Occipital lobe (tissue), 2 donors: Measurements from ENCODE around the gene GSX1. TPM values are rescaled to one million over a fixed set of nuclear protein-coding genes. Genes with fewer than 3 reads are reported as not detected.
"Not testable (repeated sequence)": the region's sequence is repeated elsewhere in the genome, so short reads cannot be mapped to it uniquely, and the experiment has no call there.

ENCODE experiments used
- DNase-seq: peaks from one replicate; lab custom pipeline; 2025; lab: John Stamatoyannopoulos, UW
- total RNA-seq: library from RNA; depleted of rRNA; stranded (reverse); fragments of >200 nt; gene quantifications from one replicate; pipeline ENCODE4 v1.2.3, GENCODE V29; 2014

GSX1 gene
- total RNA-seq = not detected

DNA sequence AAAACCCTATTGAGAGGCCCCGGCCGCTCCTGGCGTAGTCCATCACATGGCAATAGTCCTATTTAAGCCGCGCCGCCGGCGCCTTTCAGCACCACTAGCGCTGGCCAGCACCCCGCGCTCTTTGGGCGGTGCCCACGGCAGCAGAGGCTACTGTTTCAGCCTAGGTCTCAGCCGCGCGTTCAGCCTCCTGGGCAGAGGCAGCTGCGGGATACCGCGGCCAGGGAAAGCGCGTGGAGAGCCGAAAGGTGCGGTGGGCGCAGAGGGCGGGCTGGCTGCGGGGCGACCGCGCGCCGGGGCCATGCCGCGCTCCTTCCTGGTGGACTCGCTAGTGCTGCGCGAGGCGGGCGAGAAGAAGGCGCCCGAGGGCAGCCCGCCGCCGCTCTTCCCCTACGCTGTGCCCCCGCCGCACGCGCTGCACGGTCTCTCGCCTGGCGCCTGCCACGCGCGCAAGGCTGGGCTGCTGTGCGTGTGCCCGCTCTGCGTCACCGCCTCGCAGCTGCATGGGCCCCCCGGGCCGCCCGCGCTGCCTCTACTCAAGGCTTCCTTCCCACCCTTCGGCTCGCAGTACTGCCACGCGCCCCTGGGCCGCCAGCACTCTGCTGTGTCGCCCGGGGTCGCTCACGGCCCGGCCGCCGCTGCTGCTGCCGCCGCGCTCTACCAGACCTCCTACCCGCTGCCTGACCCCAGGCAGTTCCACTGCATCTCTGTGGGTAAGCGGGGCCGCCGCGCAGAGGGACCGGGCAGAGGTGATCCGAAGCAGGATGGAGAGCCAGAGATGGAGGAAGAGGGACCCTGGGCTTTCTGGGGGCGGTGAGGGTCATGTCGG lies at the start of gene GSX1:
Gene GSX1 (plus strand): TSS at position 91 of the 826 bp plus-strand sequence. CDS start 208 bp downstream, at position 299.
- DNase-seq = peak; percentile 12

DNA sequence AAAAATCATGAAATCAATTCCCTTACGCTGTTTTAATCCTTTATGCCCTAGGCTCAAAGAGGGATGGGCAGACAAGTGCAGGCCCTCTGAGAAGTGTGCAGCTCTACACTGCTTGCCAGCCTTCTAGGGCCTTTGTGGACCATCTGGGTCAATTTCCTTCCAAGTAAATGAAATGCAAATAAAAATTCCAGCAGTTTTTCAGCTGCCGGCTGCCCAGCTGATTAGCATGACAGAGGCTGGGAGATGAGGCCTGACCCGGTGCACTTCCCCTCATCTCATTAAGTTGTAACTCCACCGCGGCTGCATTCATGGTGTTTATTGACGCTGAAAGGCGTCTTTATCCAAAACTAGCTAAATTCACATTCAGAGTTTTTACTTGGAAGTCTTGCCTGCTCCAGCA lies 47.5 kb upstream of the GSX1 start:
- no peak for DNase-seq

DNA sequence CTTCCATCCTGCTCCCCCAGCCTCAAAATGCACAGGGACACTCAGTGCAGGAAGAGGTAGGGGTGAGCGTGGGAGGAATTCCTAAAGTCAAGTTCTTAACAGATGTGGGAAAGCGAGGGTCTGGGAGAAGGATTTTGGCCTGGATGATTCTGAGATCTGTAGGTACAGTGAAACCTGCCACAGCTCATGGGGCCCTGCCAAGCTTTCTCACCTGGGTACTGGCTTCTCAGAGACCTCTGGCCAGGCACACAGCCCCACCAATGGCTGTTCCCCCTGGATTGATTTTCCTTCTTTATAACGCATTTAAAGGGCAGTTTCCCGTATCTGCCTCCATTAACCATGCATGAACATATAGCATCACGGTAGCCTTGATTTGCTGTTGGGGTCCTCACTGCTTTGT lies 47.0 kb upstream of the GSX1 start:
- DNase-seq = no peak

DNA sequence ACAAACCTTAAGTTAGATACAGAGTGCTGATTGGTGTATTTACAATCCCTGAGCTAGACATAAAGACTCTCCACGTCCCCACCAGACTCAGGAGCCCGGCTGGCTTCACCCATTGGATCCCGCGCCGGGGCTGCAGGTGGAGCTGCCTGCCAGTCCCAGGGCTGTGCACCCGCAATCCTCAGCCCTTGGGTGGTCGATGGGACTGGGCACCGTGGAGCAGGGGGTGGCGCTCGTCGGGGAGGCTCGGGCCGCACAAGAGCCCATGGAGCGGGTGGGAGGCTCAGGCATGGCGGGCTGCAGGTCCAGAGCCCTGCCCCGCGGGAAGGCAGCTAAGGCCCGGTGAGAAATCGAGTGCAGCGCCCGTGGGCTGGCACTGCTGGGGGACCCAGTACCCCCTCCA lies 44.1 kb upstream of the GSX1 start:
- DNase-seq = not testable (repeated sequence)

DNA sequence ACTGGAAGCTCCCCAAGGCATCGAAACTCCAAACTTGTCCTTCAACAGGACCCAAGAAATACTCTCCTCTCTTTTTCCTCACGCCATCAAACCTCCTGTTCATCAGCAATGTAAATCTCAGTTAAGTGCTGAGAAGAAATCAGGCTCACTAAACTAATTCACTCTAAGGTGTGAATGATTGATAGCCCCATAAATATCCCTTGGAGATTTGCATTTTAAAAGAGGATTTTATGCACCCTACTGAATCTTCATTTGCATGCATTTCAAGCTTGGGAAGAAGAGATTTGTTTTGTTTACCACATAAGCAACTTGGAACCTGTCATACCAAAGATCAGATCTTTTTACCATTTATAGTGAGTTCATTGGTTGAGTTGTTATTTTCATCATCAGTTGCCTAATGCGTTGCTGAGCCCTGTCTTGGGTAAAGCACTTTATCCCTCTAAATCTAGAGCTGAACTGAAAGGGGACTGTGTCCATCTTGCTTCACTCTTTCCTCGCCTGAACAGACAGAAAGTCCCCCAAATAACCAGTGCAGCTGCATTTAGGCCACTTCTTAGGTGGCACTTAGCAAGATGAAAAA lies 40.2 kb upstream of the GSX1 start:
- no peak for DNase-seq

GRCh38 chr13:27765650-27766049 lies 26.6 kb upstream of the GSX1 start:
- DNase-seq = no peak

DNA sequence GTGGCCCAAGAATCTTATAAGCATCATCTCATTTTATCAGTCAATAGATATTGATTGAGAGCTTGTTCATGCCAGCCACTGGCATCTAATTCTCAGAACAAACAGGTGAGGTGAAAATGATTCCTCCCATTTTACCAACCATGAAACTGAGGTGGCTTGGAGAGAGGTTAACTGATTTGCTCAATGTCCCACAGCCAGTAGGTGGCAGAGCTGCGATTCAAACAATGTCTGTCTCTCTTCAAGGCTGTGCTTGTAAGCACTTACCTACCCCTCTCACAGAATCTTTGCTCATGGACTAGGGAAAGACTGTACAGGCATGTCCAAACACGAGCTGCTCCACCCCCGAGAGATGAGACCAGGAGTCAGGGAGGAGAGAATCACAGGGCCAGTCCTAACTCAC lies 21.5 kb upstream of the GSX1 start:
- no peak for DNase-seq

DNA sequence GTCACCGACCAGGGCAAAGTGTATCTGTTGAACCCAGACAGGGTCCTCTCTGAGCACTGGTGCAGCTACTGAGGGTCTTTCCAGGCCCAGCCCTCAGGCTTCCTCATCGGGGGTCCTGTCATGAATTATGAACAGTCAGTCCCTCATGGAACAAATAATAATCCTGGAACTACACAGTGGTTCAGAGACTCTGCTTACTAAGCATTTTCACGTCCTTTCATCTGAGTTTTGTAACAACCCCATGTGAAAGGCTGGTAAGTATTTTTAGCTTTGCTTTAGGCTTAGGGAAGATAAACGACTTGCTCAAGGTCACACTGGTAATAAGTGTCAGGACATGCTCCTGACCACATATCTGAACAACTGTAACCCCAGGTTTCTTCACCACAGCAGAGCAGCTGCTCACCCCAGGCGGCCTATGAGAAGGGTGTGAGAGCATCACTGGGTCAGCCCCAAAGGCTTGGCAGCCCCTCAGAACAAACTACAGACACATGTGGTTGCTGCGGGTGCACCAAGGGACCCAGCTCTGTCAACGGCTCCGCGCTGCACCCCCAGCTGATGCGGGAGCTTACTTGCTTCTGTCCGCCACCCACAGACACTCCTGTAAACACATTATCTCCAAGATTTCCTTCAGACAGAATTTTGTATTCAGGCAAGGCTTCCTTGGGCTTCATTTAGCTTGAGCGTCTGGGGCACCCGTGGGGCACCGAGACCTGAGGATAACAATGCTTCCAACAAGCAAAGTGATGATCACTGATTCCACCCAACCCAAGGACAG lies 19.4 kb upstream of the GSX1 start:
- DNase-seq = no peak

- no peak for DNase-seq
Measured at GRCh38 chr13:27774169-27774568, 18.1 kb upstream of the GSX1 start.

DNA sequence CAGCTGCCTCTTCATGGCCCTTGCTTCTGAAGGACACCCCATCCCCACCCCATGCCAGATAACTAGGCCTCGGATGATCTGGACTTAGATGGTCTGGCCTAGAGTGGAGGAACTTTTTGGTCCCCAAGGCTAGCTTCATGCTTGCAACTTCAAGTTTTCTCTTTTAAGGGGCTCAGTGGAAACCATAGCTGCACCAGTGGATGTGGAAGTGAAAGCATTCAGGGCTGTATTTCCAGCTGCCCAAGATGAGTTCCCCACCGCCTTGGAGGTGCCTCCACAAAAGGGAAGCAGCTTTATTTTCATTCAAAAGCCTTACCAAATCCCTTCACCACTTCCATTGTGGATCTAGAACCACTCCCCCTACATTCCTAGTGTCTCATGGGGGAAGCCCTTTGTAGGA lies 17.6 kb upstream of the GSX1 start:
- DNase-seq = no peak

DNA sequence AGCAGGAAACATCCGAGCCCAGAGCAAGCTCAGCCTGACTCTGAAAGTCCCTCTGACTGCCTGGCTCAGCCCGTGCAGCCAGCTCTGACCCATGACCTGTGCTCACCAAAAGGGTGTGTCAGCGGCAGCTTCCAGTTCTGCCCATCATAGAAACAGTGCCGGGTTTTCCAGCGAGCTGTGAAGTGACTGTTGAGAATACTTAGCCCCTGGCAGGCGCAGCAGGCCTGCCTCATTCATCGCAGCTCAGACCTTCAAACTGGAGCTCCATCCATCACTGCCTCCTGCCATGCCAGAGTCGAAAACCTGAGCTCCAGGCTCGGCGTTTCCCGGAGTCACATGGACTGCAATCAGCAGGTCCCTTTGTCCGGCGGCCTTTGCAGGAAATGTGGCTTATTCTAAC lies 16.3 kb upstream of the GSX1 start:
- DNase-seq = no peak

DNA sequence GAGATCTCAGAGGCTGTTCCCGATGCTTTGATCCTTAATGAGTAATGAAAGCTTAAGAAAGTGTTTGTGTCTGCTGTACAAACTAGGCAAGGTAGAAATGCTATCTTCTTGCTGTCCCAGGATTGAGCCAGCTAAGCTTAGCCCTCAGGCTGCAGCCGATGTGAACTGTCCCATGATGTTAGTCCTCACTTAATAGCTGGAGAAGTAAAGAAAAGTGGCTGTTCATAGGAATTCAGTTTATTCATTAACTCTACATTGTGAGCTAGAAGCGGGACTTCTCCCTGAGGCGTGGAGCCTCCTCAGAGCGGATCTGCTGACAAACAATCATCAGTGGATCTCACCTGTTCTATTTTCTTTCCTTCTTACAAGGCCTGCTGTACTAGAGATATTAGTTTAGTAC lies 10.1 kb upstream of the GSX1 start:
- no peak for DNase-seq

DNA sequence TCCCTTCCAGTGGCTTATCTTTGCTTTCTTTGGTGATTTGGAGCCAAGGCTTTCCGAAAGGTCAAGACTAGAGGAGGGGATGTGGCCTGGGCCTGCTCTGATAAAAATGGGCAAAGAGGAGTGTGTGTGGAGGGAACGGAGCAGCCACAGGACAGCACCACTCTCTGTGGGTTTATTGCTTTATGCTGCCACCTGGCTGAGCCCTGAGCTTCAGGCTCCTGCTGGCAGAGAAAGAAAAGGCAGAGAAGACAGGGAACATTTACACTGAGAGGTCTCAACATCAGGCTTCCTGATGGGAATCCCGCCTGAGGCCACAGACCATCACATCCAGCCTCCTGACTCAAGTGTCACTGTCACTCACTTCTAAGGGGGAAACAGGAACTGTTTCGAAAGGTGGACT lies 9.2 kb upstream of the GSX1 start:
- DNase-seq = peak; percentile 6

DNA sequence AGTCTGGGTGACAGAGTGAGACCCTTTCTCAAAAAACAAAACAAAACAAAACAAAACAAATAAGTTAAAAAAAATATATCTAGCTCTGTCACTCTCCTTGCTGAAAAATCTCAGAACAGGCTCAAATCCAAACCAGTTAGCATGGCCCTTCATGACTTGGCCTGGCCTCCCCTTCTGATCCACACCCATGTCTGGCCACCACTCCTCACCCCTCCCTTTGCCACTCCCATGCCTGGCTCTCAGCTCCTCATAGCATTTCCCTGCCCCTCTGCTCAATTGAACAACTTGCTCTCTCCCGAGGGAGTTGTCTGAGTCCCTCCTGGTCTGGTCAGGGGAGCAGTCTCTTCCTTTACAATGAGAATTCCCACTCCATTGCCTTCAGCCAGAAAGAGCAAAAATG lies 4.0 kb upstream of the GSX1 start:
- DNase-seq = no peak

DNA sequence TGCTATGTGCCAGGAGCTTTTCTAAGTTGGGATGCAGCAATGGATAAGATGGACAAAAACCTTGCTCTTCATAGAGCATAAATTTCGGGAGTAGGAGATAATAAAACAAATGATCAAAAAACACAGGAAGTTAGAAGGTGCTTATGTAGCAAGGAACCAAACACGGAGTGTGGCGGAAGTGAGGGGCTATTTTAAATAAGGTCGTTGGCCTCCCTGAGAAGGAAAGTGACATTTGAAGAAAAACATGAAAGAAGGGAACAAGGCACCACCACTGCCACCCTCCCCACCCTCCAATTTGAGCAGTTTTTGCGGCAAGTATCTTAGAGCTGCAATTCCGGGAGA lies 3.2 kb upstream of the GSX1 start:
- no peak for DNase-seq

DNA sequence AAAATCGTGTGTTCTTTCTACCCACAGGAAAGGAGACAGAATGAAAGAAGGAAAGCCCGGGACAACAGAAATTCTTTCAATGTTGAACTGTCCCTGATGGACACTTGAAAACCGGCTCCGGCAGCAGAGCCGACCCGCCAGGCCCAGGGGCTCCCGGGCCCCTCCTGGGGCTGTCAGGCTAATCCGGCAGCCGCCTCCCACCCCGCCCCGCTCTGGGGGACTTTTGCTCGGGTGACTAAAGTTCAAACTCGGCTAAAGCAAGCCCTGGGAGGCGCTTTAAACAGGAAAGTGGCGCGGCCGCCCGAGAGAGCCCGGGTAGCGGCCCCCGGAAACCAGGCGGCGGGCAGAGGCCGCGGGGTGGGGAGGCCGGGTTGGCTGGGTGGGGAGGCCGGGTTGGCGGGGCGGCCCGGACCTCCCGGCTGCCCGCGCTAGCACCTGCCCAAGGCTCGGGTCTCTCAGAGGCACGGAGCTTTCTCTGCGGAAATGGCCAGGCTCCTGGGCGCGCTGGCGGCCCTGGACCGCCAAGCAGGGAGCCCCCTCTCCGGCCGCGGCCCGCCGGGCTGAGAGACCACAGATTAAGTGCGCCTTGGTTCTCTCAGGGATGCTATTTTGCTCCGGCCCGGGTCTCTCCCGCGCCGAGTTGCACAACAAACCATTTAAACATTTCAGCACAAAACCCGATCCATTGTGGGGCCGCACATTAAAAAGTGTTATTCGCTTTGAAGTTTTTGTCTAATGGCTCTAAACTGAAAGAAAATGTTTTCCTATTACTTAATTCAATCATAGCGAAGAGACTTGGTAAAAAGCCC lies 2.6 kb upstream of the GSX1 start:
- DNase-seq = no peak

GRCh38 chr13:27790523-27790922 lies 1.8 kb upstream of the GSX1 start:
- no peak for DNase-seq

DNA sequence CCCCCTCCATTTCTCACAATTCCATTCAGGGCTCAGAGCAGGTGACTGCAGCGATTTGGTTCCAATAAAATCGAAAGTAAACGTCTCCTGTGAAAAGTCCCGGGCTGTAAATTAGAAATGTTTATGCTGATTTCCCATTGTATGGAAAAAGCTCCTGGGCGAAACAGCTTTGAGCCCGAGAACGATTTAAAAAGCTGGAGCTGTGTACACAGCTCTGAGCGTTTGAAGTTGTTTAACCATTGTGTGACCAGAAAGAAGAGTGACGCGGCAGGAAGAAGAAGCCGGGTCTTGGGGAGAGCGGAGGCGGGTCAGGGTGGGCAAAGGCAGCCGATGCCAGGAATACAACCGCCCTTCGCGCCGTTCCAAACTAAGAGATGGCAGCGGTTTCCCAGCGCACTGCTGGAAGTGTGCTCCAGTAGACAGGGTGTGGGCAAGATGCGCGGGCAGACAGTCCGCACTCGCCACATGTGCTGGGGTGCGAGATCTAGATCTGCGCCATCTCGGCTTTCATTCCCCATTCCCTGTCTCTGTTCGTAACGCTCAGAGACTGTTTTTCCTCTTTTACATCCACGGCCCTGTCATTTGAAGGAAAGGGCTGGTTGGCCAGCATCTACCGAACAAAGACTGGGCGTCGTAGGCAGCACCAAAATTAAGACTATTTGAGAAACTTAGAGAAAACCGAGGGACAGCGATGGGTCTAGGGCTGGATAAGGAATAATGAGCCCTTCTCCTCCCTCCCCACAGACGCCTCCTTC lies 960 bp upstream of the GSX1 start:
- no peak for DNase-seq

DNA sequence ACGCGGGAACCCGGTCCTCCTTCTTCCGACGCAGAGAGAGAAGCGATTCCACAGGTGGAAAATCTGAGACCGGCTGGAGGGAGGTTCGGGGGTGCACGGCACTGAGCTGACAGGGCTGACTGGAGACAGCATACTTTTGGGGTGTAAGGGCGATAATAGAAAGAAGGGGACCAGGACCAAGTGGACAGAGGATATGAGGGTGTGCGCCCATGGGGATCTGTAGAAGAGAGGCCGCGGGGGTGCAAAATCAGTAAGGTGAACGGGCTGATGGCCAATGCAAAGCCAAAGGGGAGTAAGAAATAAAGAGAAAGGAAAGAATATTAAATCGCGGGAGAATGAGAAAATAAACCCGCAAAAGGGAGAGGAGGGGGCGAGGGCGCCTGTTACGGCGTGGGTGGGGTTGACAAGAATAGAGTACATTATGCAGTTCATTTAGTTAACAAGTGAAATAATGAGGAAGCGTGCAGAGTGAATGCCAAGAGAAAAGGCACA lies 336 bp upstream of the GSX1 start:
- no peak for DNase-seq

- DNase-seq = no peak
Measured at GRCh38 chr13:27793507-27794367, 1.5 kb downstream of the GSX1 start.
